Retinal pigment epithelial cell (primary cell): ENCODE data around the gene TUBGCP2.

ENCODE experiments used
- DNase-seq: peaks from one replicate; pipeline ENCODE4 v3.0.0-alpha.2; 2010; ENCODE audit warnings: low read depth
- H3K4me3 ChIP-seq: 2 replicates; pipeline ENCODE4 v1.5.1; 2011; ENCODE audit warnings: mild to moderate bottlenecking, low read length, control low read depth, moderate library complexity
- TF ChIP-seq, protein P1 (sequence below): conservative IDR thresholded peaks from 2 replicates; pipeline ENCODE4 v1.5.1; 2011; ENCODE audit warnings: low read depth, low read length, control low read depth, inconsistent platforms

Gene TUBGCP2

DNA sequence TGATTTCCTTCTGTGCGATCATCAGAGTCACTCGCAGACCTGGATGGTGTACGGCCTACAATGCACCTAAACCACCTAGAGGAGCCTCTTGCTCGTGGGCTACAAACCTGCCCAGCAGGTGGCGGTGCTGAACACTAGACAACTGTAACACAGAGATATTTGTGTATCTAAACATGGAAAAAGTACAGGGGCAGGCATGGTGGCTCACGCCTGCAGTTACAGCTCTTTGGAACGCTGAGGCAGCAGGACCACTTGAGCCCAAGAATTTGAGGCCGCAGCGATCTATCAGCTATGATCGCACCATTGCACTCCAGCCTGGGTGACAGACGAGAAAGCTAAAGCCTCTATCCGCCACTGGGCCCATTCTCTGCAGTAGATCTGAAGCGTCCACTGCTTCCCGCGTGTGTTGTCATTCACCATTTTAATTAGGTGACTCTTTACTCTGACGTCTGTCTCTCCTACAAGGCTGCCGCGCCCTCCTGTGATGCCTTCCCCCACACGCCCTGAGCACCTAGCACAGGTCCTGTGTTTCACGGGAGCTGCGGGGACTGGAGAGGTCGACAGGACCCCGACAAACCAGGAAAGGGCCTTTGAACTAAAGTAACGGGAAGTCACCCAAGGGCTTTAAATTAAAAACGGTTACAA, 774 bp downstream of the TUBGCP2 start:
- DNase-seq = no peak
- TF ChIP-seq, protein P1, sequence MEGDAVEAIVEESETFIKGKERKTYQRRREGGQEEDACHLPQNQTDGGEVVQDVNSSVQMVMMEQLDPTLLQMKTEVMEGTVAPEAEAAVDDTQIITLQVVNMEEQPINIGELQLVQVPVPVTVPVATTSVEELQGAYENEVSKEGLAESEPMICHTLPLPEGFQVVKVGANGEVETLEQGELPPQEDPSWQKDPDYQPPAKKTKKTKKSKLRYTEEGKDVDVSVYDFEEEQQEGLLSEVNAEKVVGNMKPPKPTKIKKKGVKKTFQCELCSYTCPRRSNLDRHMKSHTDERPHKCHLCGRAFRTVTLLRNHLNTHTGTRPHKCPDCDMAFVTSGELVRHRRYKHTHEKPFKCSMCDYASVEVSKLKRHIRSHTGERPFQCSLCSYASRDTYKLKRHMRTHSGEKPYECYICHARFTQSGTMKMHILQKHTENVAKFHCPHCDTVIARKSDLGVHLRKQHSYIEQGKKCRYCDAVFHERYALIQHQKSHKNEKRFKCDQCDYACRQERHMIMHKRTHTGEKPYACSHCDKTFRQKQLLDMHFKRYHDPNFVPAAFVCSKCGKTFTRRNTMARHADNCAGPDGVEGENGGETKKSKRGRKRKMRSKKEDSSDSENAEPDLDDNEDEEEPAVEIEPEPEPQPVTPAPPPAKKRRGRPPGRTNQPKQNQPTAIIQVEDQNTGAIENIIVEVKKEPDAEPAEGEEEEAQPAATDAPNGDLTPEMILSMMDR = peak; percentile 93

DNA sequence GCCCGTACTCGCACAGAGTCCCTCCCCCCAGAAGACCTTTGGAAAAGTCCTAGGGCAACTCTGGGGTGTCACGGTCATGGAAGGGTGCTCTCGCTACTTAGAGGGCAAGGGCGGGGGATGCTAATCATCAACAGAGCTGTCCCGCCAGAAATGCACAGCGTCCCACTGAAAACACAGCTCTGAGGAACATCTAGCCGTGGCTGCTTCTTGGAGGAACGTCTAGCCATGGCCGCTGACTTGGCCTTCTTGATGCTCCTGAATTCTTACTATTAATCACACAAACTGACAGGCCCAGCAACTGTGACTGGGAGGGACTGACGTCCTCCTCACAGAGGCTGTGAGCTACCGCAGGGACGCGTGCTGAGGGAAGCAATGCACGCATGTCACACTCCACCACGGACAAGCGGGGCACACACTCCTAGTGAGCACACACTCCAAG, 1.7 kb downstream of the TUBGCP2 start:
- DNase-seq = no peak
- H3K4me3 ChIP-seq = no peak overlapping the region
- TF ChIP-seq, protein P1 = no peak

More for the DNA sequence above, 774 bp downstream of the TUBGCP2 start:
- H3K4me3 ChIP-seq = peak overlapping the region; percentile 73

DNA sequence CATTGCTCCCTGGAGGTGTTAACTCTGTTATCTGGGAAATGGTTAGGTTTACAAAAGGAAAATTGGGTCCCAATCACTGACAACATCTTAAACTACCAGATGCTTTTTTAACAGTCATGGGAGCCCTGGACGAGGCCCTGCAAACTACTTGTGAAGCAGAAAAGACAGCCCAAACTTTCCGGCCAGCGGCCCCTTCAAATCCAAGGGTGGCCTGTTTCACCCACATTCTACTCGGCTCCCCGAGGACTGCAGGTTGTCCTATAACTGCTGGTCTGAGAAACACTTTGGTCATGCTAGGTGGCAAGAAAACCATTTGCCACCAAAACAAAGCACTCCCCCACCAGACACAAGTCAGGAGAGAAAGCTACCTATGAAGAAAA, 2.6 kb downstream of the TUBGCP2 start:
- DNase-seq = no peak
- H3K4me3 ChIP-seq = no peak overlapping the region
- TF ChIP-seq, protein P1 = no peak

DNA sequence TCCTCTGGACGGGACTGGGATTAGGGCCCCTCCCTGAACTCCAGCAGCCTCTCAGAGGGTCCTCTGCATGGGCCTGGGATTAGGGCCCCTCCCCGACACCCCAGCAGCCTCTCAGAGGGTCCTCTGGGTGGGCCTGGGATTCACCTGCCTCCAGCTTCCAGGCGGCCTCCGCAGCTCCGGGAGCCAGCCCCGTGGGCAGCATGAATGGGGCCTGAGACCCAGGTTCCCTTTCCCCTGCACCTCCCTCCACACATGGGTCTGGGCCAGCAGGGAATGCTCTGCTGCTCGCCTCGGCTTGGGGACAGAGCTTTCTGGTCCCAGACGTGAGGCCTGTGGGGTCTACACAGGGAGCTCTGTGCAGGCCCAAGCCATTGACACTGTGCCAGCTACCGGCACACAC, 5.5 kb downstream of the TUBGCP2 start:
- DNase-seq = no peak
- TF ChIP-seq, protein P1 = no peak
- H3K4me3 ChIP-seq = no peak overlapping the region

DNA sequence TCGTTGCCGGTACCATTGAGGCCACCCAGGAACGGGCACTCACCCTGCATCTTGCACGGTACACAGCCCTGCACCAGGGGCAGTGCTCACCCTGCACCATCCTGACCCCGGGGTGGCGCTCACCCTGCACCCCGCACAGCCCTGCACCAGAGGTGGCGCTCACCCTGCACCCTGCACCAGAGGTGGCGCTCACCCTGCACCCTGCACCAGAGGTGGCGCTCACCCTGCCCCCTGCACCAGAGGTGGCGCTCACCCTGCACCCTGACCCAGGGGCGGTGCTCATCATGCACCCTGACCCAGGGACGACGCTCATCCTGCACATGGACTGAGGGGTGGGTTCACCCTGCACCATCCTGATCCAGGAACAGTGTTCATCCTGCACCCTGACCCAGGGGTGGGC, 6.4 kb downstream of the TUBGCP2 start:
- TF ChIP-seq, protein P1 = no peak
- no peak for DNase-seq
- no peak overlapping the region for H3K4me3 ChIP-seq

DNA sequence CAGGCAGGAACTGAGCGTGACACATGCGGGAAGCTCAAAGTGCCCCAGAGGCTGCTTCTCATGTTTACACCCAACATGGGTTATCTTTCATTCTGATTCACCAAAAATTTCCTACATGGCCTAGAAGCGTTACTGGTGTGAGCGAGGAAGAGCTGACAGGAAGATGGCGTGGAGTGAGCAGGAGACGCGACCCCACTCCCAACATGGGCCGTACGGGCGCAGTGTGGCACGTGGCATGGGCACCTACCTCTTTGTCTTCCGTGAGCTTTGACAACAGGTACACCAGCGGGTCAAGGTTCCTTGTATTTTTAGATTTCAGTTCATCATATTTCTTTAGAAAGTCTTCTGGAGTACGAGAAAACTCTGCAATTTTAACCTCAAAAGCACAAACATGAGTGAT, 8.9 kb downstream of the TUBGCP2 start:
- H3K4me3 ChIP-seq = no peak overlapping the region
- no peak for DNase-seq
- TF ChIP-seq, protein P1 = no peak

DNA sequence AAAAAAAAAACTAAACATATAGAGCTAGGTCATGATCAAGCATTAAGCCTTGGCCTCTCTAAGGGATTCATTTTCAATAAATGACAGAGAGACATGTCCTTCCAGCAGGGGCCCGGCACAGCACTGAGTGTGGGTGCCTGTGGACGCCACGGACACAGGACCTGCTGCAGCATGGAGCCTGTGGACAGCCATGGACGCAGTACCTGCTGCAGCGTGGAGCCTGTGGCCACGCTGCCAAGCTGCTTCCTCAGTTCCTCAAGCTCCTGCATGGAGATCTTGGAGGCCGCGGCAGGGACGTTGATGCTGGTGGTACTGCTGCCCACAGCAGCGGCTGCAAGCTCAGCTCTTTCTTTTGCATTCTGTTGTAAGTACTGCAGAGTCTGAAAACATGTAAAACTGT, 9.4 kb downstream of the TUBGCP2 start:
- no peak for DNase-seq
- TF ChIP-seq, protein P1 = no peak
- H3K4me3 ChIP-seq = no peak overlapping the region
